ENCODE results near the gene FCGR3A. TPM values are rescaled to one million over a fixed set of nuclear protein-coding genes. Genes with fewer than 3 reads are reported as not detected.
"Not testable (repeated sequence)": the region's sequence is repeated elsewhere in the genome, so short reads cannot be mapped to it uniquely, and the experiment has no call there.

The FCGR3A gene
- total RNA-seq, 4 donors from 2014 or later, result 7.6 to 18.7 (median 10.2) TPM

GRCh38 chr1:161530671-161531641 is 18.7 kb downstream of the FCGR3A start:
- peak; percentile 96 for DNase-seq (ENCODE audit: extremely low spot score)
- H3K27me3 ChIP-seq; H3K36me3 ChIP-seq; H3K9me3 ChIP-seq; intact Hi-C loops (cut with DNase I): not testable (repeated sequence)
- Histone ChIP-seq H3K4me1 (peaks cover 4 to 23% (median 14%) of the 10 kb centered on the region in 4 donors), H3K27ac (replicated peaks in 1 of 4) (peak overlapping the region; percentile 80 to 93 (median 86)), H3K4me3 (peak overlapping the region; percentile 63 to 76 (median 68))
- 1% methylated on average over 27 of the region's 56 CpGs for WGBS
- TF ChIP-seq POLR2AphosphoS5 (IDR thresholded peaks at IDR 0.05), result peak in 1 of 2 donors; percentile 64

GRCh38 chr1:161530158-161530557 is 19.5 kb downstream of the FCGR3A start:
- H3K4me1 ChIP-seq, result peaks cover 5 to 26% (median 16%) of the 10 kb centered on the region in 4 donors
- H3K36me3 ChIP-seq; H3K27me3 ChIP-seq; H3K9me3 ChIP-seq; DNase-seq (ENCODE audit: extremely low spot score); intact Hi-C loops (cut with DNase I): not testable (repeated sequence)
- H3K4me3 ChIP-seq, result peak overlapping the region; percentile 63 to 76 (median 68)
- peak overlapping the region; percentile 80 to 93 (median 86) for H3K27ac ChIP-seq (replicated peaks in 1 of 4)
- peak in 1 of 2 donors; percentile 50 for TF ChIP-seq POLR2AphosphoS5 (IDR thresholded peaks at IDR 0.05)
- WGBS, result 0% methylated on average over 12 of the region's 13 CpGs

GRCh38 chr1:161529463-161530104 is 20.0 kb downstream of the FCGR3A start:
- Histone ChIP-seq H3K4me3 (peak overlapping the region; percentile 63 to 76 (median 68)), H3K4me1 (peaks cover 8 to 30% (median 20%) of the 10 kb centered on the region in 4 donors), H3K27ac (replicated peaks in 1 of 4) (peak overlapping the region in 3 of 4 donors; percentile 82 to 93 (median 89))
- H3K36me3 ChIP-seq; DNase-seq (ENCODE audit: extremely low spot score); intact Hi-C loops (cut with DNase I); H3K27me3 ChIP-seq; H3K9me3 ChIP-seq: not testable (repeated sequence)
- WGBS, result 39% methylated on average over 19 of the region's 19 CpGs

GRCh38 chr1:161528550-161528949 is 21.1 kb downstream of the FCGR3A start:
- H3K27me3 ChIP-seq; H3K4me3 ChIP-seq; intact Hi-C loops (cut with DNase I); H3K27ac ChIP-seq (replicated peaks in 1 of 4); H3K36me3 ChIP-seq; H3K9me3 ChIP-seq; DNase-seq (ENCODE audit: extremely low spot score): not testable (repeated sequence)
- peaks cover 8 to 30% (median 20%) of the 10 kb centered on the region in 4 donors for H3K4me1 ChIP-seq
- WGBS, result 19% methylated on average over 3 of the region's 3 CpGs

GRCh38 chr1:161525918-161526317 is 23.7 kb downstream of the FCGR3A start:
- DNase-seq (ENCODE audit: extremely low spot score); intact Hi-C loops (cut with DNase I); H3K4me3 ChIP-seq; H3K9me3 ChIP-seq; H3K27ac ChIP-seq (replicated peaks in 1 of 4); H3K27me3 ChIP-seq; H3K36me3 ChIP-seq: not testable (repeated sequence)
- 83% methylated on average over 7 of the region's 7 CpGs for WGBS
- H3K4me1 ChIP-seq, result peaks cover 6 to 15% (median 8%) of the 10 kb centered on the region in 4 donors

- H3K36me3 ChIP-seq; H3K27me3 ChIP-seq; intact Hi-C loops (cut with DNase I); H3K9me3 ChIP-seq; DNase-seq (ENCODE audit: extremely low spot score): not testable (repeated sequence)
- Histone ChIP-seq H3K4me1 (peaks cover 6 to 15% (median 8%) of the 10 kb centered on the region in 4 donors), H3K27ac (replicated peaks in 1 of 4) (peak overlapping the region in 3 of 4 donors; percentile 66 to 85 (median 85)), H3K4me3 (peak overlapping the region; percentile 66 to 84 (median 78))
- no CpG with 5 or more reads among the region's 23 CpGs for WGBS
Measured at GRCh38 chr1:161525321-161525720, 24.3 kb downstream of the FCGR3A start.

GRCh38 chr1:161524742-161525291 is 24.8 kb downstream of the FCGR3A start:
- WGBS, result no CpG with 5 or more reads among the region's 55 CpGs

More at GRCh38 chr1:161524742-161525291, 24.8 kb downstream of the FCGR3A start:
- Histone ChIP-seq H3K4me3 (peak overlapping the region; percentile 66 to 84 (median 78)), H3K27ac (replicated peaks in 1 of 4) (peak overlapping the region; percentile 66 to 85 (median 76)), H3K4me1 (peaks cover 5 to 12% (median 6%) of the 10 kb centered on the region in 4 donors)
- intact Hi-C loops (cut with DNase I); DNase-seq (ENCODE audit: extremely low spot score); H3K36me3 ChIP-seq; H3K27me3 ChIP-seq; H3K9me3 ChIP-seq: not testable (repeated sequence)
